ENCODE measurements around the gene SORCS1.
"Not testable (repeated sequence)": the region's sequence is repeated elsewhere in the genome, so short reads cannot be mapped to it uniquely, and the experiment has no call there.

The SORCS1 gene

GRCh38 chr10:106947643-106948042 is 216.9 kb downstream of the SORCS1 start:
- DNase-seq (ENCODE audit: low spot score), result no peak

- DNase-seq (ENCODE audit: low spot score), result no peak
Measured at GRCh38 chr10:106942035-106942662, 222.4 kb downstream of the SORCS1 start.

- no peak for DNase-seq (ENCODE audit: low spot score)
Measured at GRCh38 chr10:106941297-106942034, 223.0 kb downstream of the SORCS1 start.

GRCh38 chr10:106938513-106938912 is 226.0 kb downstream of the SORCS1 start:
- no peak for DNase-seq (ENCODE audit: low spot score)

- DNase-seq (ENCODE audit: low spot score), result no peak
Measured at GRCh38 chr10:106935978-106936451, 228.5 kb downstream of the SORCS1 start.

- no peak for DNase-seq (ENCODE audit: low spot score)
Measured at GRCh38 chr10:106931853-106932249, 232.7 kb downstream of the SORCS1 start.

- DNase-seq (ENCODE audit: low spot score), result no peak
Measured at GRCh38 chr10:106931159-106931852, 233.2 kb downstream of the SORCS1 start.

- DNase-seq (ENCODE audit: low spot score), result no peak
Measured at GRCh38 chr10:106930751-106931150, 233.8 kb downstream of the SORCS1 start.

GRCh38 chr10:106929291-106929895 is 235.1 kb downstream of the SORCS1 start:
- no peak for DNase-seq (ENCODE audit: low spot score)

GRCh38 chr10:106928151-106928550 is 236.4 kb downstream of the SORCS1 start:
- not testable (repeated sequence) for DNase-seq (ENCODE audit: low spot score)

- DNase-seq (ENCODE audit: low spot score), result no peak
Measured at GRCh38 chr10:106925191-106925590, 239.3 kb downstream of the SORCS1 start.

GRCh38 chr10:106920538-106920937 is 244.0 kb downstream of the SORCS1 start:
- no peak for DNase-seq (ENCODE audit: low spot score)

- no peak for DNase-seq (ENCODE audit: low spot score)
Measured at GRCh38 chr10:106919871-106920282, 244.6 kb downstream of the SORCS1 start.

GRCh38 chr10:106917452-106918055 is 247.0 kb downstream of the SORCS1 start:
- no peak for DNase-seq (ENCODE audit: low spot score)

- DNase-seq (ENCODE audit: low spot score), result no peak
Measured at GRCh38 chr10:106914016-106914415, 250.5 kb downstream of the SORCS1 start.

GRCh38 chr10:106913348-106913747 is 251.2 kb downstream of the SORCS1 start:
- no peak for DNase-seq (ENCODE audit: low spot score)

- DNase-seq (ENCODE audit: low spot score), result no peak
Measured at GRCh38 chr10:106911096-106911495, 253.4 kb downstream of the SORCS1 start.

- DNase-seq (ENCODE audit: low spot score), result no peak
Measured at GRCh38 chr10:106910666-106911065, 253.8 kb downstream of the SORCS1 start.

GRCh38 chr10:106908225-106908624 is 256.3 kb downstream of the SORCS1 start:
- no peak for DNase-seq (ENCODE audit: low spot score)

- no peak for DNase-seq (ENCODE audit: low spot score)
Measured at GRCh38 chr10:106904209-106904608, 260.3 kb downstream of the SORCS1 start.

- DNase-seq (ENCODE audit: low spot score), result no peak
Measured at GRCh38 chr10:106903180-106903579, 261.3 kb downstream of the SORCS1 start.

- no peak for DNase-seq (ENCODE audit: low spot score)
Measured at GRCh38 chr10:106900016-106900652, 264.4 kb downstream of the SORCS1 start.
